Measurements from ENCODE around the gene POMZP3. TPM values are rescaled to one million over a fixed set of nuclear protein-coding genes. Genes with fewer than 3 reads are reported as not detected.
"Not testable (repeated sequence)": the region's sequence is repeated elsewhere in the genome, so short reads cannot be mapped to it uniquely, and the experiment has no call there.

POMZP3 gene
- 12.4 TPM for polyA plus RNA-seq (2013, experiment 1 of 2)
- polyA plus RNA-seq (2013, experiment 2 of 2) = 12.6 TPM

GRCh38 chr7:76626989-76627642, at the start of gene POMZP3:
Gene POMZP3, minus strand, starts transcription at chr7:76627279. Its CDS starts 1,215 bp downstream, at chr7:76626064.
- peak within 1 kb of the TSS; percentile 61 to 83 for H3K4me3 ChIP-seq (ENCODE audit: low read length in 2 of 2)
- not testable (repeated sequence) for H3K14ac ChIP-seq (ENCODE audit: low read length); H3K27ac ChIP-seq (replicated peaks; ENCODE audit: low read length); H3K36me3 ChIP-seq (replicated peaks in 1 of 2; ENCODE audit: control insufficient read depth in 2 of 2, insufficient read depth in 2 of 2, low read length in 2 of 2); H2BK5ac ChIP-seq (ENCODE audit: low read length); H3K4ac ChIP-seq (ENCODE audit: low read length); H2AK5ac ChIP-seq (ENCODE audit: low read depth, low read length); H3K9me3 ChIP-seq (replicated peaks in 1 of 2; ENCODE audit: control insufficient read depth in 2 of 2, insufficient read depth in 1 of 2, low read depth in 1 of 2, low read length in 2 of 2); H3K27me3 ChIP-seq (ENCODE audit: control insufficient read depth in 3 of 3, insufficient read depth in 3 of 3, low read depth in 1 of 3, low read length in 3 of 3); H3K18ac ChIP-seq (ENCODE audit: low read length); H4K91ac ChIP-seq (ENCODE audit: low read depth, low read length, poor library complexity); H4K8ac ChIP-seq (ENCODE audit: low read depth, low read length); H2BK15ac ChIP-seq (ENCODE audit: low read length); H3K79me1 ChIP-seq (ENCODE audit: low read depth, low read length); H2BK120ac ChIP-seq (ENCODE audit: low read depth, low read length); H3K4me1 ChIP-seq (ENCODE audit: control insufficient read depth in 2 of 2, insufficient read depth in 1 of 2, low read depth in 1 of 2, low read length in 2 of 2); H2BK12ac ChIP-seq (ENCODE audit: low read length)
- peak within 1 kb of the TSS; percentile 54 for H3K4me2 ChIP-seq (ENCODE audit: insufficient read depth, low read length, poor library complexity, severe bottlenecking)
- peak within 1 kb of the TSS; percentile 65 for H3K23ac ChIP-seq (ENCODE audit: low read depth, low read length, poor library complexity)
- DNase-seq (ENCODE audit: low spot score) = peak; percentile 11
- no CpG with 5 or more reads among the region's 78 CpGs for WGBS, 2 donors (ENCODE audit: extremely low coverage in 2 of 2, insufficient read length in 2 of 2, insufficient replicate concordance in 1 of 2)
- H2AFZ ChIP-seq (ENCODE audit: low read length) = peak within 1 kb of the TSS; percentile 45
- peak within 1 kb of the TSS; percentile 84 for H3K9ac ChIP-seq (ENCODE audit: low read depth, low read length, poor library complexity)

DNA sequence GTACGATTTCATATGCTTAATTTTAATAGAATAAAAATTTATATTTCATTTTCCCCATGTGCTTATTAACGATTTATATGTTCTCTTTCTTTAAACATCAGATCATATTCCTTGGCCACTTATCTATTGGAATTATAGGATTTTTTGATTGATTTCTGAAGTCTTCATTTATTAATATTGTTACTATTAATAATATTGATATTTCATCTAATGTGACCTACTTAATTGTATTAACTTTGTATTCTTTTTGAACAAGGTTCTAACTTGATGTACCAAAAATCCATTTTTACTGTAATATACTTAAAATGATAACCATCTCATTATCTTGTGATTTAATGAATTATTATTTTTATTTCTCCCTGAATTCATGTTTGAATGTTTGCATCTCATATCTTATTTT, 48.7 kb upstream of the POMZP3 start:
- H4K91ac ChIP-seq (ENCODE audit: low read depth, low read length, poor library complexity); H2BK120ac ChIP-seq (ENCODE audit: low read depth, low read length); H4K8ac ChIP-seq (ENCODE audit: low read depth, low read length); H3K4me1 ChIP-seq (ENCODE audit: control insufficient read depth in 2 of 2, insufficient read depth in 1 of 2, low read depth in 1 of 2, low read length in 2 of 2); H3K36me3 ChIP-seq (replicated peaks in 1 of 2; ENCODE audit: control insufficient read depth in 2 of 2, insufficient read depth in 2 of 2, low read length in 2 of 2); H3K4ac ChIP-seq (ENCODE audit: low read length); H3K23ac ChIP-seq (ENCODE audit: low read depth, low read length, poor library complexity); H3K79me1 ChIP-seq (ENCODE audit: low read depth, low read length); H3K4me2 ChIP-seq (ENCODE audit: insufficient read depth, low read length, poor library complexity, severe bottlenecking); H3K14ac ChIP-seq (ENCODE audit: low read length); H2AK5ac ChIP-seq (ENCODE audit: low read depth, low read length); H3K9ac ChIP-seq (ENCODE audit: low read depth, low read length, poor library complexity); H2BK15ac ChIP-seq (ENCODE audit: low read length); H2BK5ac ChIP-seq (ENCODE audit: low read length); H2BK12ac ChIP-seq (ENCODE audit: low read length); H3K9me3 ChIP-seq (replicated peaks in 1 of 2; ENCODE audit: control insufficient read depth in 2 of 2, insufficient read depth in 1 of 2, low read depth in 1 of 2, low read length in 2 of 2); H3K27ac ChIP-seq (replicated peaks; ENCODE audit: low read length); H2AFZ ChIP-seq (ENCODE audit: low read length); H3K18ac ChIP-seq (ENCODE audit: low read length); DNase-seq (ENCODE audit: low spot score); H3K4me3 ChIP-seq (ENCODE audit: low read length in 2 of 2); H3K27me3 ChIP-seq (ENCODE audit: control insufficient read depth in 3 of 3, insufficient read depth in 3 of 3, low read depth in 1 of 3, low read length in 3 of 3): not testable (repeated sequence)
- no CpG with 5 or more reads among the region's 2 CpGs for WGBS, 2 donors (ENCODE audit: extremely low coverage in 2 of 2, insufficient read length in 2 of 2, insufficient replicate concordance in 1 of 2)

DNA sequence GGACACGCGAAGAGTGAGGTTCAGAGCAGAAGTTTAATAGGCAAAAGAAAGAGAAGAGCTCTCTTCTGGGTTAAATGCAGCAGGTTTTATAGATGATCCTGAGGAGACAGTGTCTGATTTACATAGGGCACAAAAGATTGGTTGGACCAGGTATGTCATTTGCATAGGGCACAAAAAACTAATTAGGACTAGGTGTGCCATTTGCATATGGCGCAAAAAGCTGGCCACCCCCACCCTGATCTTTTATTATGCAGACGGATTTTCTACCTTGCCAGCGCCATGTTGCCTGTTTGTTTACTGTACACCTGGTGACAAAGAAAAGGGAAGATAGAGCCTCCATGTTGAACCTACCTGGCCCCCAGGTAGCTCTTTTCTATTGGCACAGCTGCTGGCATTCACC, 46.3 kb upstream of the POMZP3 start:
- not testable (repeated sequence) for H2AK5ac ChIP-seq (ENCODE audit: low read depth, low read length); H2BK5ac ChIP-seq (ENCODE audit: low read length); H3K27ac ChIP-seq (replicated peaks; ENCODE audit: low read length); H3K9ac ChIP-seq (ENCODE audit: low read depth, low read length, poor library complexity); H2BK12ac ChIP-seq (ENCODE audit: low read length); DNase-seq (ENCODE audit: low spot score); H2AFZ ChIP-seq (ENCODE audit: low read length); H3K23ac ChIP-seq (ENCODE audit: low read depth, low read length, poor library complexity); H3K4ac ChIP-seq (ENCODE audit: low read length); H4K91ac ChIP-seq (ENCODE audit: low read depth, low read length, poor library complexity); H3K36me3 ChIP-seq (replicated peaks in 1 of 2; ENCODE audit: control insufficient read depth in 2 of 2, insufficient read depth in 2 of 2, low read length in 2 of 2); H3K4me1 ChIP-seq (ENCODE audit: control insufficient read depth in 2 of 2, insufficient read depth in 1 of 2, low read depth in 1 of 2, low read length in 2 of 2); H3K4me2 ChIP-seq (ENCODE audit: insufficient read depth, low read length, poor library complexity, severe bottlenecking); H3K18ac ChIP-seq (ENCODE audit: low read length); H4K8ac ChIP-seq (ENCODE audit: low read depth, low read length); H3K79me1 ChIP-seq (ENCODE audit: low read depth, low read length); H2BK15ac ChIP-seq (ENCODE audit: low read length); H3K4me3 ChIP-seq (ENCODE audit: low read length in 2 of 2); H3K9me3 ChIP-seq (replicated peaks in 1 of 2; ENCODE audit: control insufficient read depth in 2 of 2, insufficient read depth in 1 of 2, low read depth in 1 of 2, low read length in 2 of 2); H2BK120ac ChIP-seq (ENCODE audit: low read depth, low read length); H3K14ac ChIP-seq (ENCODE audit: low read length); H3K27me3 ChIP-seq (ENCODE audit: control insufficient read depth in 3 of 3, insufficient read depth in 3 of 3, low read depth in 1 of 3, low read length in 3 of 3)
- WGBS, 2 donors (ENCODE audit: extremely low coverage in 2 of 2, insufficient read length in 2 of 2, insufficient replicate concordance in 1 of 2) = no CpG with 5 or more reads among the region's 5 CpGs

- not testable (repeated sequence) for H2AK5ac ChIP-seq (ENCODE audit: low read depth, low read length); H2BK120ac ChIP-seq (ENCODE audit: low read depth, low read length); H3K4me2 ChIP-seq (ENCODE audit: insufficient read depth, low read length, poor library complexity, severe bottlenecking); H3K79me1 ChIP-seq (ENCODE audit: low read depth, low read length); H3K4me1 ChIP-seq (ENCODE audit: control insufficient read depth in 2 of 2, insufficient read depth in 1 of 2, low read depth in 1 of 2, low read length in 2 of 2); H2BK5ac ChIP-seq (ENCODE audit: low read length); H2BK12ac ChIP-seq (ENCODE audit: low read length); DNase-seq (ENCODE audit: low spot score); H3K14ac ChIP-seq (ENCODE audit: low read length); H3K18ac ChIP-seq (ENCODE audit: low read length); H2AFZ ChIP-seq (ENCODE audit: low read length); H3K27ac ChIP-seq (replicated peaks; ENCODE audit: low read length); H3K4me3 ChIP-seq (ENCODE audit: low read length in 2 of 2); H3K9ac ChIP-seq (ENCODE audit: low read depth, low read length, poor library complexity); H2BK15ac ChIP-seq (ENCODE audit: low read length); H4K8ac ChIP-seq (ENCODE audit: low read depth, low read length); H3K23ac ChIP-seq (ENCODE audit: low read depth, low read length, poor library complexity); H4K91ac ChIP-seq (ENCODE audit: low read depth, low read length, poor library complexity); H3K9me3 ChIP-seq (replicated peaks in 1 of 2; ENCODE audit: control insufficient read depth in 2 of 2, insufficient read depth in 1 of 2, low read depth in 1 of 2, low read length in 2 of 2); H3K36me3 ChIP-seq (replicated peaks in 1 of 2; ENCODE audit: control insufficient read depth in 2 of 2, insufficient read depth in 2 of 2, low read length in 2 of 2); H3K27me3 ChIP-seq (ENCODE audit: control insufficient read depth in 3 of 3, insufficient read depth in 3 of 3, low read depth in 1 of 3, low read length in 3 of 3); H3K4ac ChIP-seq (ENCODE audit: low read length)
Observed at GRCh38 chr7:76659212-76659611, 32.1 kb upstream of the POMZP3 start.
